Stimulated activated CD8-positive, alpha-beta memory T cell treated with anti-CD3 and anti-CD28 coated beads, Interleukin-15, amount 100 ng/mL, for 1 hour (primary cell): Measurements from ENCODE around the gene PDP2.
"Not testable (repeated sequence)": the region's sequence is repeated elsewhere in the genome, so short reads cannot be mapped to it uniquely, and the experiment has no call there.

ENCODE experiments used
- DNase-seq: peaks from one replicate; pipeline ENCODE4 v3.0.0-alpha.2; 2020; ENCODE audit warnings: low read depth

Gene PDP2

GRCh38 chr16:66886321-66886720 lies 6.0 kb downstream of the PDP2 start:
- no peak for DNase-seq

- no peak for DNase-seq
Measured at GRCh38 chr16:66886914-66887313, 6.6 kb downstream of the PDP2 start.

GRCh38 chr16:66888647-66889615 lies 8.6 kb downstream of the PDP2 start:
- no peak for DNase-seq

GRCh38 chr16:66889622-66890021 lies 9.3 kb downstream of the PDP2 start:
- DNase-seq: no peak

GRCh38 chr16:66890799-66891198 lies 10.5 kb downstream of the PDP2 start:
- DNase-seq: no peak

GRCh38 chr16:66891360-66891759 lies 11.0 kb downstream of the PDP2 start:
- DNase-seq: no peak

GRCh38 chr16:66891797-66892196 lies 11.5 kb downstream of the PDP2 start:
- no peak for DNase-seq

- no peak for DNase-seq
Measured at GRCh38 chr16:66894055-66894454, 13.7 kb downstream of the PDP2 start.

- DNase-seq: peak; percentile 22
Measured at GRCh38 chr16:66894948-66895688, 14.8 kb downstream of the PDP2 start.

GRCh38 chr16:66895689-66895979 lies 15.3 kb downstream of the PDP2 start:
- DNase-seq: no peak

- DNase-seq: no peak
Measured at GRCh38 chr16:66895999-66896398, 15.7 kb downstream of the PDP2 start.

- DNase-seq: not testable (repeated sequence)
Measured at GRCh38 chr16:66896682-66897081, 16.4 kb downstream of the PDP2 start.

GRCh38 chr16:66898207-66898606 lies 17.9 kb downstream of the PDP2 start:
- DNase-seq: no peak

GRCh38 chr16:66898933-66899309 lies 18.6 kb downstream of the PDP2 start:
- DNase-seq: no peak

- DNase-seq: no peak
Measured at GRCh38 chr16:66899310-66899944, 19.1 kb downstream of the PDP2 start.

- DNase-seq: no peak
Measured at GRCh38 chr16:66899945-66900710, 19.8 kb downstream of the PDP2 start.

GRCh38 chr16:66900721-66901441 lies 20.6 kb downstream of the PDP2 start:
- DNase-seq: no peak

- no peak for DNase-seq
Measured at GRCh38 chr16:66901626-66902025, 21.3 kb downstream of the PDP2 start.

- no peak for DNase-seq
Measured at GRCh38 chr16:66902648-66903543, 22.6 kb downstream of the PDP2 start.
